Measurements from ENCODE around the gene RFC3.

RFC3 gene

DNA sequence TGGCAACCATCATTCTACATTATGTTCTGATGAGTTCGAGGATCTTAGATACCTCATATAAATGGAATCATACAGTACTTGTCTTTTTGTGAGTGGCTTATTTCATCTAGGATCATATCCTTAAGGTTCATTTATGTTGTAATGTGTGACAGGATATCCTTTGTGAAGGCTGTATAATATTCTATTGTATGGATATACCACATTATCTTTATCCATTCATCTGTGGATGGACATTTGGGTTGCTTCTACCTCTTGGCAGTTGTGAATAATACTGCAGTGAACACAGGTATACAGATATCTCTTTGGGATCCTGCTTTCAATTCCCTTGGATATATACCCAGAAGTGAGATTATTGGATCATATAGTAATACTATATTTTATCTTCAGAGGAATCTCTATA lies 33.2 kb upstream of the RFC3 start:
- no peak overlapping the region for H3K4me3 ChIP-seq (ENCODE audit: low read depth, low read length)
- in situ Hi-C loops (cut with HindIII; ENCODE audit: low sequenced_read_pairs): no loop called here
- no peak for TF ChIP-seq CTCF (IDR thresholded peaks at IDR 0.05; ENCODE audit: low read depth, low read length, missing control alignments)
- DNase-seq (ENCODE audit: low read depth): no peak

DNA sequence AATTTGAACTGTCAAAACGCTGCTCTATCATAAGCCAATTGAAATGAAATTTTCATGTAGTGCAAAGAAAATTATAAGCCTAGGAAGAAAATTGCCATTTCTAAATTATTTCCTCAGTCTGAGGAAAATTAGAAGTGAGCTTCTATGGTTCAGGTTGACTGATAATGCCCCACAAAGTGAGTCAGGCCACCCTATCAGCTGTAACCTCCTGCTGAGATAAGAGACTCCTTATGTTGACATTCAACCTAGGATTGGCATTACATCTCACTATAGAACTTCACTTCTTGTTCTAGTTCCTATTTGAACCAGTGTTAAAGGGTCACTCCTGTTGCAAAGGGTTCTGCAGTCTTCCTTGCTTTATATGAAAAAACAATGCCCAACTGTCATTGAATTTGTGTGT lies 32.6 kb upstream of the RFC3 start:
- DNase-seq (ENCODE audit: low read depth): no peak
- no peak overlapping the region for H3K4me3 ChIP-seq (ENCODE audit: low read depth, low read length)
- in situ Hi-C loops (cut with HindIII; ENCODE audit: low sequenced_read_pairs): no loop called here
- no peak for TF ChIP-seq CTCF (IDR thresholded peaks at IDR 0.05; ENCODE audit: low read depth, low read length, missing control alignments)

DNA sequence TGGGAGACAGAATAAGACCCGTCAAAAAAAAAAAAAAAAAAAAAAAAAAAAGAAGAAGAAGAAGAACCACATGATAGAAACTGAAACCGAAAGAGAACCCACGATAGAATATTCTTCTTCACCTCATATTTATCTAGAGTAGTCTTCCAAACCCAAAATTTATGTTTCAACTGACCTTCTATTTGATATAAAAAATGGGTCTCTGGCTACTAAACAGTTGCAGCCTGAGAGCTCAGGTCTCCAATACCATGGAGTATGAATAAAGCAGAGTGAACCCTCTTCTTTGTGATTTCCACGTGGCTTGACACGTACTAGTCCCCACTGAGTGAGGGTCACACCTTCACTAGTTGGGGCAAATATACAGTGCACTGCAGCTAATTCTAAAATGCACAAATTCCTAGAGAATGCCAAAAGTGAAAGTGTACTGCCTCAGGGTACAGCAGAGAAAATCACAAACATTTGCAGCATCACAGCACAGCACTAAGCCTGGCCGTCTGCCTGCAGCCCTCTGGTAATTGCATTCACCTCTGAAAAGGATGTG lies 30.8 kb upstream of the RFC3 start:
- TF ChIP-seq CTCF (IDR thresholded peaks at IDR 0.05; ENCODE audit: low read depth, low read length, missing control alignments): no peak
- DNase-seq (ENCODE audit: low read depth): no peak
- H3K4me3 ChIP-seq (ENCODE audit: low read depth, low read length): peak overlapping the region; percentile 0
- in situ Hi-C loops (cut with HindIII; ENCODE audit: low sequenced_read_pairs): no loop called here

- in situ Hi-C loops (cut with HindIII; ENCODE audit: low sequenced_read_pairs): no loop called here
- no peak for TF ChIP-seq CTCF (IDR thresholded peaks at IDR 0.05; ENCODE audit: low read depth, low read length, missing control alignments)
- DNase-seq (ENCODE audit: low read depth): no peak
- H3K4me3 ChIP-seq (ENCODE audit: low read depth, low read length): no peak overlapping the region
Measured at GRCh38 chr13:33789066-33789606, 28.8 kb upstream of the RFC3 start.

DNA sequence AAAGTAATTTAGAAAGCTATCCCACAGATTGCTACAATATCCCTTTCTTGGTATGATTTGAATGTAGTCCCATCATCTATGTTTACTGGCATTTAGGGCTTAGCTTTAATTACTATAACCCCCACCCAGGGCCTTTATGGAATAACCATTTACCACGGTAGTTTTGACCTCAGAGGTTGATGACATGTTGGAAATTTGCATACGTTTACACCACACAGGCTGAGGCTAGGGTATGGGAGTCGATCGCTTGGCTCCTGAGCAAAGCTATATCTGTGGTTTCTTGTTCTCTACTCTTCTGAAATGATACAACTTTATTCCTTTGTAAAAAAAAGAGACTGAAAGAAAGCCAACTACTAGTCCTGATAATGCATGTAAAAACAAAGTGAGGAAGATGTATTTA lies 28.2 kb upstream of the RFC3 start:
- in situ Hi-C loops (cut with HindIII; ENCODE audit: low sequenced_read_pairs): no loop called here
- no peak for TF ChIP-seq CTCF (IDR thresholded peaks at IDR 0.05; ENCODE audit: low read depth, low read length, missing control alignments)
- no peak overlapping the region for H3K4me3 ChIP-seq (ENCODE audit: low read depth, low read length)
- DNase-seq (ENCODE audit: low read depth): no peak

DNA sequence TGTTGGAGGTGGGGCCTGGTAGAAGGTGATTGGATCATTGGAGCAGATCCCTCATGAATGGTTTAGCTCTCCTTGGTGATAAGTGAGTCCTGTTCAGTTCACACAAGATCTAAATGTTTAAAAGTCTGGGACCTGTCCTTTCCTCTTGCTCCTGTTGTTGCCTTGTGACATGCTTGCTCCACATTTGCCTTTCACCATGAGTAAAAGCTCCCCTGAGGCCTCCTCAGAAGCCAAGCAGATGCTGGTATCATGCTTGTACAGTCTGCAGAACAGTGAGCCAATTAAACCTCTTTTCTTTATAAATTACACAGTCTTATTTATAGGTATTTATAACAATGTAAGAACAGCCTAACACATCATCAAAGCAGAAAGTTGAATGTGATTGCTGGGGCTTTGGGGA lies 24.2 kb upstream of the RFC3 start:
- in situ Hi-C loops (cut with HindIII; ENCODE audit: low sequenced_read_pairs): no loop called here
- no peak overlapping the region for H3K4me3 ChIP-seq (ENCODE audit: low read depth, low read length)
- no peak for TF ChIP-seq CTCF (IDR thresholded peaks at IDR 0.05; ENCODE audit: low read depth, low read length, missing control alignments)
- DNase-seq (ENCODE audit: low read depth): no peak

Data from astrocyte of the cerebellum (primary cell).